ENCODE data around the gene COL5A1.
A peak's percentile ranks its signal among the peaks of the same experiment; 100 is the strongest.

COL5A1 gene

DNA sequence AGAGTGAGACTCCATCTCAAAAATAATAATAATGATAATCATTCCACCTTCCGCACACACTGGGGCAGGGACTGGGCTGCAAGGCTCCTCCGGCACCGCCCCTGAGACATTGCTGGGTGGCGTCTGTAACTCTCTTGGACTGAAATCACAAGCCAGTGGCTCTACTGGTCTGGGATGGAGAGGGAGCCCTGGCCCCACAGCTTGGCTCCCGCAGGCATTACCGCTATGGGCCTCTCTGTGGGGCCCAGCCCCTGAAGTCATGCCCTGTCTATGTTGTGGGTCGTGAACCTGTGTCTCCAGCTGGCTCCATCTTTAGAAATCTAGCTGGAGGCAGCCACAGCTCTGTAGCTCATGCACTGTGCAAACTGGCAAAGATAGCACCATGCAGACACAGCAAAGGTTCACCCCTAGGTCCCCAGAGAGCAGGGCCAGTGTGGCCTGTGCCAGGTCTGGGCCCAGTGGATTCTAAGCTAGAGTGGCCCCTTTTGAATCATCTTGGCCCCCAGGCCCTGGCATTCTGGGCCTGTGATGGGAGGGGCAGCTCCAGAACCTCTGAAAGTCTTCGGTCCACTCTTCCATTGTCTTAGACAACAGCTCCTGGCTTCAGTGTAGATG is 36.1 kb upstream of the COL5A1 start:
- DNase-seq: peak in 11 of 42 donors; percentile 1 to 25 (median 6)
- intact Hi-C loops (cut with DNase I): no loop called here

DNA sequence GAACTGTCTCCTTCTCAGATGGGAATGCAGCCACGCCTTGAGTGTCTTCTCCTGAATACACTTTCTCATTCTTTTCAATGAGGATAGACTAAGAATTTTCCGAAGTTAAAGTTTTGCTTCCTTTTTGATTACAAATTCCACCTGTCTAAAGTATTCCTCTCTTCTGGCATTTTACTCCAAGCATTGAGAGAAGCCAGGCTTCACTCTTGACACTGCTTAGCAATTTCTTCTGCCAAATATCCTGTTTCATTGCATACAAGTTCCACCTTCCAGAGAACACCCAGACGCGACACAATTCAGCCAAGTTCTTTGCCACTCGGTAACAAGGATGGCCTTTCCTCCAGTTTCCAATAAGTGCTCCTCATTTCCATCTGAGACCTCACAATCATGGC is 35.6 kb upstream of the COL5A1 start:
- peak in 6 of 42 donors; percentile 1 to 28 (median 6) for DNase-seq
- intact Hi-C loops (cut with DNase I): no loop called here

DNA sequence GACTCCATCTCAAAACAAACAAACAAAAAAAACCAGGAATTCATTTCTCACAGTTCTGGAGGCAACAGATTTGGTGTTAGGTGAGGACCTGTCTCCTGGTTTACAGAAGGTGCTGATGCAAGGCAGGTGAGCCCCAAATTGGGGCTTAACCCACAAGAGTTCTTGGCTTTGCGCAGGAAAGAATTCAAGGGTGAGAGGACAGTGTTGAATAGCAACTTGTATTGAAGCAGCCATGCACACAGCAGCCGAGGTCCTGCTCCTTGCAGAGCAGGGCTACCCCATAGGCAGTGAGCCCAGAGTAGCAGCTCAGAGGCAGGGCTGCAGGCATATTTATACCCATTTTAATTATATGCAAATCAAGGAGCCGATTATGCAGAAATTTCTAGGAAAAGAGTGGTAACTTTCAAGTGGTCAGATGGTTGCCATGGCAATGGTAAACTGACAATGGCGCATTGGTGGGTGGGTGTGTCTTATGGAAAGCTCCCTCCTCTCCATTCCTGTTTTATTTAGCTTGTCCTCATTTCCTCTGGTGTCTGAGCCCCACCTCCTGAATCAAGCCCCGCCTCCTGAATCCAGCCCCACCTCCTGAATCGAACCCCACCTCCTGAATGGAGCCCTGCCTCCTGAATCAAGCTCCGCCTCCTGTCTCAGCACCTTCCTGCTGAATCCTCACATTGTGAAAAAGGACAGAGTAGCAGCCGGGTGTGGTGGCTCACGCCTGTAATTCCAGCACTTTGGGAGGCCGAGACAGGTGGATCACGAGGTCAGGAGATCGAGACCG is 34.5 kb upstream of the COL5A1 start:
- intact Hi-C loops (cut with DNase I): no loop called here
- DNase-seq: peak in 15 of 42 donors; percentile 1 to 19 (median 4)

DNA sequence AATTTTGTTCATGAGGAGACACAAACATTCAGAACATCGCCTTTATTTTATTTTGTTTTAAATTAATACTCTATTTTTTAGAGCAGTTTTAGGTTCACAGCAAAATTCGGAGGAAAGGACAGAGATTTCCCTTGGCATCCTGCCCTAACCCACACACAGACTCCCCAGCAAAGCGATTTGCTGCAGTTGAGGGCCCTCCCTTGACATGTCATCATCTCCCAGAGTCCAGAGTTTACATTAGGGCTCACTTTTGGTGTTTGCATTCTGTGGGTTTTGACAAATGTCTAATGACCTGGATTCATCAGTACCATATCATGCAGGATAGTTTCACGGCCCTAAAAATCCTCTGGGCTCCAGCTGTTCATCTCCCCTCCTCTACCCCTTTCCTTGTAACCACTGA is 33.6 kb upstream of the COL5A1 start:
- peak in 4 of 42 donors; percentile 1 to 14 (median 3) for DNase-seq
- intact Hi-C loops (cut with DNase I): no loop called here

DNA sequence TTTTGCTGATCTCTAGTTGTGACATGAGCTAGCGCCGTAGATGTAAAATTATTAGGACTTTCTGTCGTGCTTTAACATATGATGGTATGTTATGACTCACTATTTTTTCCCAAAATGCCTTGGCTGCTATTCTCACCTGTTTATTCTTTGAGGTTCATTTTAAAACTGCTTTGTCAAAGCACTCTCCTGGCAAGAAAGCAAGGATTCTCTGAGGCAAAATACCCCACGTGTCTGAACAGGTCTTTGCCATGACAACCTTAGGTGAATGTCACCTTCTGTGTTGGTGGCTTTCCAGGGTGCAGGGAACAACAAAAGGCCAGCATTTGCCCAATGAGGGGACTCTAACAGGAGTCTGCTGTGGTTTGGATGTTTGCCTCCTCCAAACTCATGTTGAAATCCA is 30.6 kb upstream of the COL5A1 start:
- intact Hi-C loops (cut with DNase I): no loop called here

DNA sequence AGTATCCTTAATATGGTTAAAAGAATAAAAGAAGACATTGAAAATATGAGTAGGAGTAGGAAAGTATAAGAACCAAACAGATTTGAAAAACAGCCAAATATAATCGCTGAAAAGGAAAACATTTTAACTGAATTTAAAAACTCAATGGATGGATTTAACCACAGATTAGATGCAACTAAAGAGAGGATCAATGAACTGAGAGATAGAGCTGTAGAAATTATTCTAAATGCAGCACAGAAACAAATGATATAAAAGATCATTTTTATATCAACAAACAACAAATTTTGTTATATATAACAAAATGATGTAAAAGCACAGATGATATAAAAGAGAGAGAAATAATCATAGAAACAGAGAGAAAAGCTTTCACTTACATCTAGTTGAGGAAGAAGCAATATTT is 29.3 kb upstream of the COL5A1 start:
- no peak for DNase-seq
- intact Hi-C loops (cut with DNase I): no loop called here

More for the DNA sequence above, 30.6 kb upstream of the COL5A1 start:
- DNase-seq: peak in 4 of 42 donors; percentile 2 to 34 (median 6)

DNA sequence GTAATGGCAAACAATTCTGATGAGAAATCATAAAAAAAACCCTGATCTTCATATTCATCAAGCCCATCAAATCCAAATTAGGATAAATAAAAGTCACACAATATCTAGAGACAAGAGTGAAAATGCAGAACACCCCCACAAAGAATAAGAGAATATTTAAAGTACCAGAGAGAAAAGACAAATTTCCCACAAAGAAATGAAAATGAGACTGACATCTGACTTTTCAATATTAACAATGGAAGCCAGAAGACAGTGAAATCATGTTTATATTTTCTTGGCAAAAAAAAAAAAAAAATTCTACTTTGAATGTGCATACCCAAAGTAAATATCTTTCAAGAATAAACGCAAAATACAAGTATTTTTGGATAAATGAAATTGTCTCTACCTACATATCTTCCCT is 28.9 kb upstream of the COL5A1 start:
- DNase-seq: no peak
- intact Hi-C loops (cut with DNase I): no loop called here

DNA sequence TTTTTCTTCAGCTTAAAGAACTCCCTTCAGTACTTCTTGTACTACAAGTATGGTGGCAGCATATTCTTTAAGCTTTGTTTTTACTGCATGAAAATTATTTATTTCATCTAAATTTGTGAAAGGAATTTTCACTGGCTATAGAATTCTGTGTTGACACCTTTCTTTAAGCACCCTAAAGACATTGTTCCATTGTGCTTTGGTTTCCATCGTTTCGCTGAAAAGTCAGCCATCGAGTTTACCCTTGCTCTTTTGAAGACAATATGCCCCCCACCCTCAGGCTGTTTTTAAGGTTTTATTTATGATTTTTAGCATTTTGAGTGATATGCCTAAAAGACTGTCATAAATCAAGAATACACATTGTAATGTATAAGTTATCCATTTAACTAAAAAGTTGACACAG is 27.3 kb upstream of the COL5A1 start:
- no peak for DNase-seq
- intact Hi-C loops (cut with DNase I): no loop called here

DNA sequence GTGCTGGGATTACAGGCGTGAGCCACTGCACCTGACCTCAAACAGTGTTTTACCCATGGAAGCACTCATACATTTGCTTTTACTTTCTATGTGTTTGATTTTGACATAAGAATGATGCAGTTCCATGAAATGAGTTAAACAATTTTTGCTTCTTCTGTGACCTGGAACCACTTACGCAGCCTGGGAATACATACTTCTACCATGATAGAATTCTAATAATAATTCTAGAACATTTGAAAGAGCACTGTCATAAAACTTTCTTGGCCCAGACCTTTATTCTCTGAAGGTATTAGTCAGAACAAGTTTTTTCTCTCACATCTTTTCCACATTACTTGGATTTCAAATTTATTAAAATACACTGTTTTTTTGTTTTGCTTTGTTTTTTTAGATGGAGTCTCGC is 25.3 kb upstream of the COL5A1 start:
- intact Hi-C loops (cut with DNase I): no loop called here
- DNase-seq: peak in 2 of 42 donors; percentile 5 to 9

DNA sequence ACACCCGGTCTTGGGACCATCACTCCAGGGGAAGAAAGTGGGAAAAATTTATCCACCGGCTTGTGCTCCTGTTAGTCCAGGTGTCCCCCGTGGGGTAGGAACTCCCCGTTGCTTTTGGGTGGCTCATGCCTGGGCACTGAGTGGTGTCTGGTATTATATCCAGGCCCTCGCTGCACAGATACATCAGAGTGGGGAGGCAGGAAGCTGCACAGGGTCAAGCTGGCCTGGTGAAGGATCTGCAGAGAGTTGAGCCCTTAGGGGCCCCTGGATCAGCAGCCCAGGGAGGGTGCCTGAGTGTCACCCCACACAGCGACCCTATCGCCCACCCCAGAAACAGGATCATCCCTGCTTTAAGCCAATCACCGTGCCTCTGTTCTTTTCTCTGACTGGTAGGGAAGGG is 24.4 kb upstream of the COL5A1 start:
- peak in 13 of 42 donors; percentile 1 to 27 (median 5) for DNase-seq
- intact Hi-C loops (cut with DNase I): no loop called here

DNA sequence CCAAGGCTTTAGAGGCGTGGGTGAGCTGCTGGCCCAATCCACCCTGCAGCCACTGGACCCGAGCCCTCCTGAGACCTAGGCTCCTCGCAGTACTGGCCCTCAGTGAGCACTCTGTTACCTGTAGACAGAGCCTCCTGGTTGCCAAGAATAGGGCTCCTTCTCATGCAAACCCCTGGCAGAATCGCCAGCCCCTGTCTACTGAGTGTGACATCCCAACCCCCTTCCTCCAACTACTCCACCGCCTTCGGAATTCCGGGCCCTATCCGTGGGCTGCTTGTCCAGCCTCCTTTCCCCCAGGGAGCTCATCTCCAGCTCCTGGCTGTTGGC is 23.8 kb upstream of the COL5A1 start:
- DNase-seq: peak in 9 of 42 donors; percentile 0 to 7 (median 2)
- intact Hi-C loops (cut with DNase I): no loop called here

DNA sequence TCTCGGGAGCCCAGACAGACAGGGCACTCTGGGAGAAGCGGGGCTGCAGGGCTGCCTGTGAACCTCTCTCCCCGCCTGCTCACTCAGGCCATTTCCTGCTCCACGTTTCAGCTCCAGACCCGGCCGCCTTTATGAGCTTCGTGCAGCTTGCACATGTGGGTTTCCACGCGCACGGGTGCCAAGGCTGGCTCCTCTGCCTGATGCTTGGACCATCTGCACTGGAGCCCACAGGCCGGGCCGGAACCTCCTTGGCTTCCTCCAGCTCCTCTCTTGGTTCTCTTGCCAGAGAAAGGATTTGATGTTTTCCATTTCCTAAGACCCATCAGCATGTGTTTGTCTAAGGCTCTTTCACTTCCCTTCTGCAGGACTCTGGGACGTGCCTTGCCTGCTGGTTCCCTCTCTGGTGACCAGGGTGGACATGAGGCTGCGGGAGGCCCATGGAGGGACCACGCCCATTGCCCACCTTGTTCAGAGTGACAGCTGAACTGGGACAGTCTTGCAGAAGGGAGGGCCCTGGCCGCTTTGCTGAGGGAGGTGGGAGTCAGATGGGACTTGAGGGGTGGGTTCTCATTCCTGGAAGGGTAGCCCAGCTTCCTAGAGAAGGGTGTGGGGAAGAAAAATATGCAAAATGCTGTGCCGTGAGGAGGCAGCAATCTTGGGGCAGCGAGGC is 23.3 kb upstream of the COL5A1 start:
- peak in 20 of 42 donors; percentile 5 to 46 (median 14) for DNase-seq
- intact Hi-C loops (cut with DNase I): no loop called here

DNA sequence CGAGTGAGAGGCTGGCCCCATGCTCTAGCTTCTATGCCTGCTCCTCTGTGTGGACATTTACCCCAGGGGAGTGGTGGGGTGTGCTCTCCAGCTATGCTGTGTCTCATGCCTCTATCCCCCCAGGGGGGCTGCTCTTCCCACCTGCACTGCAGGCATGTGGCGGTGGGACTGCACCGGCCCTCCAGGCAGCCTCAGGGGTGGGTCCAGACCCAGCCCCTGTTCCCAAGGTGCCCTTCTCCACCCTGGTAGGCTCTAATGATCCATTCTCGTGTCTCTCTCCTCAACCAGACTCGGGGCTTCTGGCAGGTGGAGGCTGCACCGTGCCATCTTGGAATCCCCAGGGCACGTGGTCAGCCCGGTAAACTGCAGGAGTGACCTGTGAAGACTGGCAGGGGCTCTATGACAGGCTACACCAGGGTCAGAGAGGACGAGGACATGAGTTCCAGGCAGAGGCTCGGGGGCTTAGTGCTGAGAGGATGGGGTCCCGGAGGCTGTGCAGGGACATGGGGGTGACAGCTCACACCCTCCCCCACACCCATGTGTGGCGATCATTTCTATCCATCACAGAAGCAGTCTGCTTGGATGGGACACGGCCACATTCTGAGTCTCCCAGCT is 22.7 kb upstream of the COL5A1 start:
- DNase-seq: peak in 17 of 42 donors; percentile 1 to 23 (median 4)
- intact Hi-C loops (cut with DNase I): no loop called here

DNA sequence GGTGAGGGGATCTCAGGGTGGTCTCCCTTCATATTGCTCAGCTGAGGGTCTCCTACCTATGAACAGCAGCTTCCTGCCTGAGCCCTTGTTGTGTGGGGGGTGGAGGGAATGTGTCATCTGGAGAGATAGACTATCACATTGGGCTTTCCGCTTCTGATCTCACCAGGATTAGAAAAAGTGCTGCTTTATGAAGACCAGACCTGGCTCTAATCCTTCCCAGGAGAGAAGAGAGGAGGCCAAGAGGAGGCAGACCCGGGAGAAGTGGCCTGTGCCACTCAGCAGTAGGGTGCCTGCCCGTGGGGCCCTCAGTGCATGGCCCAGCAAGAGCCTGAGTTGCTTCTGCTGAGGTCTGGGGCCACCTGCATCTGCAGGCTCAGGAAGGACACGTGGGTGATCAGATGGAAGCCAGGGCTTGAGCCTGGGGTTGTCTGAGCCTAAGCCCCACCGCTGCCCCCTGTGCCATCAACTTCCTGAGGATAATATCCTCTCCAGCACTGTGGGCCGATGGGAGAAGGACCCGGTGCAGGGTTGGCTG is 22.1 kb upstream of the COL5A1 start:
- peak in 14 of 42 donors; percentile 1 to 26 (median 4) for DNase-seq
- intact Hi-C loops (cut with DNase I): no loop called here

DNA sequence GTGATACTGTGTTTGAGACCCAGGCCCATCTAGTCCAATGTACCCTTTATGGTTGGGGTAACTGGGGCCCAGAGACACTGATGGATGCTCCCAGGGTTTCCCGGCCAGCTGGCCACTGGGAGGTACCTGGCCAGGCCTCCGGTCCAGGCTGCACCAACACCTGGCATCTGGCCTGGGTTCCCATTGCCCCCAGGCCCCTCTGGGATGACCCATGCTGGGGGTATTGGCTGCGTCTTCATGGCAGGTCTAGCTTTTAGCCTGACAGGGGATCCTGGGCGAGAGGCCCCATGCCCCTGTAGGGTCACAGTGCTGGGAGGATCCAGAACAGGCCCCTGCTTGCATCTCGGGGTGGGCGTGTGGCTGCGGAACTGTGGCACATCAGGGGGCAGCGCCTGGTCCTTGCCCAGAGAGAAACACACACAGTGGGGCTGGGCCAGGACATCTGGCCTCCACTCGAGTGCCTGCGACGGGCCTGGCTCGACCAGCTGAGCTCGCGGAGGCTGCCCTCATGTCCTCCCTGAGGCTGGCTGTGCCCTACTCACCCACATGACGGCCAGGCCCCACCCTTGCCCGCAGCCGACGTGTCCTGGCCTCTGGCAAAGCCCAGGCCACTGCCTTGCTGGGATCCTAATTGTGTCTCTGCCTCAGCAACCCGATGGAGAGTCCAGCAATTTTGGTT is 21.5 kb upstream of the COL5A1 start:
- intact Hi-C loops (cut with DNase I): no loop called here
- DNase-seq: peak in 21 of 42 donors; percentile 0 to 38 (median 9)

DNA sequence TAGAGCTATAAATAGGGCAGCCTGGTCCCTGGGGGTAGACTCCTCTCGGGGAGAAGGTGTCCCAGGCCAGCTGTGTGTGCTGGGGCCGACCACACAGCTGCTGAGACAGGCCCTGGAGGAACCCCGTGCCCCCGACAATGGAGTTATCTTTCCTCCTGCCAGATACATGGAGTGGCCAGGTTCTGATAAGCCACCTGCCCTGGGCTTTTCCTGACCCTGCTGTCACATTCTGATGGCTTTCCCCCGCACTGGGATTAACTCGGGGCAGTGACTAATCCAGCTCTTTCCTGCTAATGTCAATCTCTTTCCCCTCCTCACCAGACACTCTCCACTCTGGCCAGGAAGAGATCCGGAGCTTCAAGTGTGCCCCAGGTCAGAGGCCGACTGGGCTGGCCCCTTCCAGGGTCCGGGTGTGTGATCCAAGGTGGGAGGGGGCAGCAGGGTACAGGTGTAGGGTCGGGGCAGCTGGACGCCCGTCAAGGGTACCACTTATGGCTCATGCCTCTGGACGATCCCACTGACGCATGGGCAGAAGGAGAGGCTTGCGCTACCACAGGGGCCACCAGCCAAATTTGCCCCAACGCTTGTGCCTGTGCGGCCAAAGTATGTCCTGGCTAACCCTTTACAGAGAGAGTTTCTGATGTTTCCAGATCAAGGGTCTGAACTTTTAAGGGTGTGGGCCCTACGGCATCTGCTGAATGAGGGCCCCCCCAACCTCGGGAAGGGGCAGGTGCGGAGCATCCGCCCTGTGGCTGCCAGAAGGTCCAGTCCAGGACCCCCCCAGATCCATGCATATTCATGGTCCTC is 20.6 kb upstream of the COL5A1 start:
- intact Hi-C loops (cut with DNase I): no loop called here
- DNase-seq: peak in 19 of 42 donors; percentile 1 to 24 (median 7)

DNA sequence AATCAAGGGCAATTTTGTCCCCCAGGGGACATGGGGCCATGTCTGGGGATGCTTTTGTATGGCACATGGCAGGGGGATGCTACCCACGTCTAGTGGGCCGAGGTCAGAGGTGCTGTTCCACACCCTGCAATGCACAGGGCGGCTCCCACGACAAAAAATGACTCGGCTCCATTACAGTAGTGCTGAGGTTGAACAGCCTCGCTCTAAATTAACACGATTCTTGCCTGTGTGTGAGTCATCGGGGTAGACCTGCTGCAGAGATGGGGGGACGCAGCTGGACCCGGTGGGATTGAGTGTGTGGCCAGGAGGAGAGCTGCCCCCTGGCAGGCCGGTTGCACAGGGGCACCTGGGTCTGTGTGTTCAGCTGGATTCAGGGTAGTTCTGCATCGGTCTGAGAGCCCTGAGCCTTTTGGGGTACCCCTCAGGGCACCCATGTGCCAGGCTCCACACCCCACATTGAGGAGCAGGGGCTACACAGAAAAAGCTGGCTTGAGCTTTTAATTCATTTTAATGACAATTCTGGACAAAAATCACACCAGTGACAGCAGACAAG is 20.0 kb upstream of the COL5A1 start:
- DNase-seq: peak in 14 of 42 donors; percentile 1 to 31 (median 6)
- intact Hi-C loops (cut with DNase I): no loop called here

DNA sequence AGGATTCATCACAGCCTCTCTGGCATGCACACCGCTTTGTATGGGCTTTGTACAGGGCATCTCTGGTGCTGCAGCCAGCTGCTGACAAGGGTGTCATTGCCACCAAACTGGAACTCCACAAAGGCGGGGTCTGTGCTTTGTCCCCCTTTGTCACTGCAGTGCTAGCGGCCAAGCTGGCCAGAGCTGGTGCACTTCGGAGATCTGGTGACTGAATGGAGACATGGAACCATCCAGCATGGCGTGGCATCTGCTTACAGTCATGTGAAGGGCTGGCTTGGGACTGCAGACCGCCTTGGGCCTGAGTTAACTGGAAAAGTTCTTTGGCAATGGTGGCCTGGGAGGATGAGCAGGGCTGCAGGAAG is 18.7 kb upstream of the COL5A1 start:
- DNase-seq: peak in 15 of 42 donors; percentile 4 to 37 (median 27)
- intact Hi-C loops (cut with DNase I): no loop called here
